A673 (cell line): ENCODE results near the gene SSBP2. TPM values are rescaled to one million over a fixed set of nuclear protein-coding genes. Genes with fewer than 3 reads are reported as not detected.

Experiments used
- BruUV-seq: library from RNA; stranded (reverse); fragments of 400-500 nt; replicated peaks from 2 replicates; lab custom pipeline; 2021; lab: Mats Ljungman, UMichigan
- CTCF ChIA-PET: fragments of 300-600 bp; sonication (Branson Sonifier 250); formaldehyde crosslinking; loops from one replicate; lab custom pipeline; 2022; ENCODE audit warnings: antibody characterized with exemption; lab: Charles Lee
- POLR2A ChIA-PET: fragments of 300-600 bp; sonication (Branson Sonifier 250); formaldehyde crosslinking; loops from one replicate; lab custom pipeline; 2022; ENCODE audit warnings: antibody characterized with exemption; ENCODE audit not compliant: low non-redundant PET; lab: Charles Lee
- DNase-seq: peaks from one replicate; pipeline ENCODE4 v3.0.0-alpha.2; 2015; ENCODE audit warnings: low spot score
- H3K27ac ChIP-seq: fragments of 200-600 bp; sonication (generic); 2 replicates; pipeline ENCODE4 v1.5.1; 2016; ENCODE audit warnings: mixed run types, low read depth, mild to moderate bottlenecking, mixed read lengths, antibody characterized with exemption, low read length; ENCODE audit not compliant: poor library complexity, severe bottlenecking
- H3K27me3 ChIP-seq: fragments of 200-600 bp; sonication (generic); replicated peaks from 2 replicates; pipeline ENCODE4 v1.6.1; 2017; ENCODE audit warnings: mixed run types, low read depth, mild to moderate bottlenecking, mixed read lengths, antibody characterized with exemption, low read length; ENCODE audit not compliant: insufficient read depth, poor library complexity
- H3K36me3 ChIP-seq: fragments of 200-600 bp; sonication (generic); 2 replicates; pipeline ENCODE4 v1.6.1; 2016; ENCODE audit warnings: mixed run types, mild to moderate bottlenecking, mixed read lengths, antibody characterized with exemption, low read length; ENCODE audit not compliant: insufficient read depth, poor library complexity, severe bottlenecking
- H3K4me1 ChIP-seq: fragments of 200-600 bp; sonication (generic); 2 replicates; pipeline ENCODE4 v1.6.1; 2017; ENCODE audit warnings: mixed run types, mild to moderate bottlenecking, mixed read lengths, antibody characterized with exemption, low read length; ENCODE audit not compliant: insufficient read depth, poor library complexity, severe bottlenecking
- H3K4me3 ChIP-seq: fragments of 200-600 bp; sonication (generic); 2 replicates; pipeline ENCODE4 v1.5.1; 2016; ENCODE audit warnings: low read depth, mixed run types, mild to moderate bottlenecking, mixed read lengths, low read length; ENCODE audit not compliant: poor library complexity, severe bottlenecking
- H3K9me3 ChIP-seq: fragments of 200-600 bp; sonication (generic); 2 replicates; pipeline ENCODE4 v1.6.1; 2016; ENCODE audit warnings: mixed run types, low read depth, mild to moderate bottlenecking, mixed read lengths, antibody characterized with exemption, low read length; ENCODE audit not compliant: poor library complexity, severe bottlenecking
- EZH2 ChIP-seq: fragments of 200-600 bp; sonication (generic); IDR thresholded peaks from 2 replicates; pipeline ENCODE4 v1.6.1; 2017; ENCODE audit warnings: borderline replicate concordance, low read depth, mild to moderate bottlenecking, mixed read lengths, antibody characterized with exemption, low read length; ENCODE audit not compliant: poor library complexity, severe bottlenecking
- intact Hi-C: fragments of 100-400 bp; cut with micrococcal nuclease; formaldehyde crosslinking; loops from one replicate; pipeline ENCODE4 v1.10.0; 2022; ENCODE audit not compliant: unreplicated experiment
- total RNA-seq: library from RNA; stranded (reverse); gene quantifications from 2 replicates; pipeline ENCODE4 v1.2.3, GENCODE V29; 2021
- TF ChIP-seq, protein P1 (sequence below): fragments of 300-800, 200-600 bp; sonication (generic); conservative IDR thresholded peaks from 2 replicates; pipeline ENCODE4 v1.5.1; 2017; ENCODE audit warnings: low read depth, mild to moderate bottlenecking, antibody characterized with exemption, low read length, moderate library complexity, mixed read lengths

Gene SSBP2
- total RNA-seq, 1 experiment from 2014 or later = 42.8 TPM

DNA sequence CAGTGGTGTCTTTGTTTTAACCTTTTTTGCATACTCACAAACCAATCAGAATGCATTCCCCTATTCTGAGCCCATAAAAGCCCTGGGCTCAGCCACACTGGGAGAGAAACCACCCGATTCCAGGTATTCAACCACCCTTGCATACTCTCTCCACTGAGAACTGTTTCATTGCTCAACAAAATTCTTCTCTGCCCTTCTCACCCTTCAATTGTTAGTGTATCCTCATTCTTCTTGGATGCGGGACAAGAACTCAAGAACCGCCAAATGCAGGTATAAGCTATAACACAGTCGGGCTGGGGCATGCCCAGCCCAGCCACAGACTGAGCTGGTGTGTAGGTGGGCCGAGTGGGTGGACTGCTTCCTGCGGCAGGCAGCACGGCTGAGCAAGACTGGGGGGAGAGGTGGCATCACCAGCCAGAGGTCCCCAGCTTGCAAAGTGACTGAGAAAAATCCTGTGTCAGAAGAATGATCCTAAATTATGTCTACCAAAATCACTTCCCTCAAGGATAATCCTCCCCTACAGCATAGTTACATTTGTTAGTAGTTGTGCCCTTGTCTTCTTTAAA is 141.0 kb downstream of the SSBP2 start:
- H3K9me3 ChIP-seq = peaks cover 6% of the 10 kb centered on the region
- H3K27me3 ChIP-seq = no peaks in the 10 kb centered on the region
- H3K4me1 ChIP-seq = no peaks in the 10 kb centered on the region
- intact Hi-C loops = no loop called here
- TF ChIP-seq EZH2 = no peak
- TF ChIP-seq, protein P1, sequence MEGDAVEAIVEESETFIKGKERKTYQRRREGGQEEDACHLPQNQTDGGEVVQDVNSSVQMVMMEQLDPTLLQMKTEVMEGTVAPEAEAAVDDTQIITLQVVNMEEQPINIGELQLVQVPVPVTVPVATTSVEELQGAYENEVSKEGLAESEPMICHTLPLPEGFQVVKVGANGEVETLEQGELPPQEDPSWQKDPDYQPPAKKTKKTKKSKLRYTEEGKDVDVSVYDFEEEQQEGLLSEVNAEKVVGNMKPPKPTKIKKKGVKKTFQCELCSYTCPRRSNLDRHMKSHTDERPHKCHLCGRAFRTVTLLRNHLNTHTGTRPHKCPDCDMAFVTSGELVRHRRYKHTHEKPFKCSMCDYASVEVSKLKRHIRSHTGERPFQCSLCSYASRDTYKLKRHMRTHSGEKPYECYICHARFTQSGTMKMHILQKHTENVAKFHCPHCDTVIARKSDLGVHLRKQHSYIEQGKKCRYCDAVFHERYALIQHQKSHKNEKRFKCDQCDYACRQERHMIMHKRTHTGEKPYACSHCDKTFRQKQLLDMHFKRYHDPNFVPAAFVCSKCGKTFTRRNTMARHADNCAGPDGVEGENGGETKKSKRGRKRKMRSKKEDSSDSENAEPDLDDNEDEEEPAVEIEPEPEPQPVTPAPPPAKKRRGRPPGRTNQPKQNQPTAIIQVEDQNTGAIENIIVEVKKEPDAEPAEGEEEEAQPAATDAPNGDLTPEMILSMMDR = no peak
- no TSS peak for BruUV-seq
- H3K4me3 ChIP-seq = no peak overlapping the region
- no peak for DNase-seq
- POLR2A ChIA-PET = no interaction called here
- CTCF ChIA-PET = no interaction called here
- no peaks in the 10 kb centered on the region for H3K36me3 ChIP-seq
- no peak overlapping the region for H3K27ac ChIP-seq

DNA sequence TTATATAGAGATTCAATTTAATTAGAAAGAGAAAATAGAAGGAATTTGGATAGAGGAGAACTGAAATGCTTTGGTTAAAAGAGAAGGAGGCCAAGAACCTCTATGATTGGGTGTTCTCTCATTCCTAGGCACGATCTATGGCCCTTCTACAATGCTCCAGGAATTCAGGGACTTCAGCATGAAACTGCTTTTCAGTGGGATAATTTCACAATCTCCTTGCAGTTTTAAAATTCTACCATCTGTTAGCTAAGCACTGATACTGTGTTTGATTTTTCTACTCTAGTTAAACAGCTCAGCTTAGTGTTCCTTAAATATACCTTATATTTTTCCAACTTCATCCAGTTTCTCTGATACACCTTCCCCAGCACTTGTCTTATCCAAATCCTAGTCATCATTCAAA is 141.9 kb downstream of the SSBP2 start:
- Histone ChIP-seq H3K27me3 (no peaks in the 10 kb centered on the region), H3K9me3 (peaks cover 6% of the 10 kb centered on the region), H3K36me3 (no peaks in the 10 kb centered on the region), H3K4me1 (peaks cover 3% of the 10 kb centered on the region), H3K27ac (no peak overlapping the region), H3K4me3 (no peak overlapping the region)
- CTCF ChIA-PET = no interaction called here
- POLR2A ChIA-PET = no interaction called here
- DNase-seq = no peak
- no peak for TF ChIP-seq EZH2
- TF ChIP-seq, protein P1 = no peak
- intact Hi-C loops = no loop called here
- BruUV-seq = no TSS peak

DNA sequence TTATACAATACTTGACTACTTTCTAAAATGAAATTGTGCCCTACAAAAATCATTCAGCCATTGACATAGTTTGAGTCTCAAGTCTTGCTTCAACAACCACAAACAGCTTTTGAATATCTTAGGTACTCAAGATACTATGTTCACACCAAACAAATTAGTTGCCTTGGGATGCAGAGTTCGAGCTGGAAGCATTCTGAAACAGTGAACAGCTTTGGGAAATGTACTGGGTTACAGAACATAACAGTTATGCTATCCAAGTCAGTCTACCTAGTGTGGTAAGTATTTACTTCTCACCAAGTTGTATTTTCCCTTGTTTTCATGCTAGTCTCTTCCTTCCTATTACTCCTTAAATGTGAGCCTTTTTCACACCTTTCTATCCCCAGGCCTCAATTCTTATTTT is 143.2 kb downstream of the SSBP2 start:
- Histone ChIP-seq H3K9me3 (peaks cover 6% of the 10 kb centered on the region), H3K4me1 (peaks cover 3% of the 10 kb centered on the region), H3K36me3 (no peaks in the 10 kb centered on the region), H3K4me3 (no peak overlapping the region), H3K27ac (no peak overlapping the region), H3K27me3 (no peaks in the 10 kb centered on the region)
- intact Hi-C loops = no loop called here
- TF ChIP-seq, protein P1 = no peak
- no peak for TF ChIP-seq EZH2
- no TSS peak for BruUV-seq
- CTCF ChIA-PET = no interaction called here
- POLR2A ChIA-PET = no interaction called here
- no peak for DNase-seq
